Stimulated activated CD4-positive, alpha-beta T cell treated with anti-CD3 and anti-CD28 coated beads, Interleukin-12 subunit alpha, Interleukin-12 subunit beta, amount 100 ng/mL, for 24 hours (primary cell): ENCODE results near the gene CDON.

Experiments
- DNase-seq, 2 experiments: peaks; one replicate each; pipeline ENCODE4 v3.0.0-alpha.2; 2020; ENCODE audit warnings: low read depth in 2 of 2

The CDON gene

DNA sequence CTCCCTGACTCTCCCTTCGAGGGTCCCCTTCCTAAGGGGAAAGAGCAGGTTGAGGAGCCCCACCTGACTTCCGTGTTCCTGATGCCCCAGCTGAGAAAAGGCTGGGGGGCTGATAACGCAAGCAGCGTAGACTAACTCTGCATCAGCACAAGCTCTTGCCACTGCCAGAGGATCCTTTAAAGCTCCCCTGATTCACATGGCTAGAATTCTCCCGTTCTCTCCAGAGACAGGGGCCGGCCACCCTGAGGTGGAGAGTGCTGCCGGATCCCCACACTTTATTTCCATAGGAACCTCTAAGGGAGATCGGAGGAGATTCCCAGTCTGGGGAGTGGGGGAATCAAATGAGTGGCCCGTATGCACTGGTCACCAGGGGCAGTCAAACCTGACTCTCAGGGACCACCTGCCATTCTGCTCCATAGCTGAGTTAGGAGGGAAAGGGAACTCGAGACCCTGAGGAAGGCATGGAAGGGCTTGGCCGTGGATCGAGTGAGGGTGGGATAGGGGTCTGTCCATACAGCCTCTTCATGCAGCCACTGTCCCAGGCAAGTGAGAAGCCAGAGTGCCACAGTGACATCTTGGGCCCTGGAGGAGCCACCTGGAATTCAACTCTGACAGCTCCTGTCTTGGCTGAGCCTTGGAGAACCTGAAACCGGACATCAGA is 118.2 kb downstream of the CDON start:
- DNase-seq = no peak

DNA sequence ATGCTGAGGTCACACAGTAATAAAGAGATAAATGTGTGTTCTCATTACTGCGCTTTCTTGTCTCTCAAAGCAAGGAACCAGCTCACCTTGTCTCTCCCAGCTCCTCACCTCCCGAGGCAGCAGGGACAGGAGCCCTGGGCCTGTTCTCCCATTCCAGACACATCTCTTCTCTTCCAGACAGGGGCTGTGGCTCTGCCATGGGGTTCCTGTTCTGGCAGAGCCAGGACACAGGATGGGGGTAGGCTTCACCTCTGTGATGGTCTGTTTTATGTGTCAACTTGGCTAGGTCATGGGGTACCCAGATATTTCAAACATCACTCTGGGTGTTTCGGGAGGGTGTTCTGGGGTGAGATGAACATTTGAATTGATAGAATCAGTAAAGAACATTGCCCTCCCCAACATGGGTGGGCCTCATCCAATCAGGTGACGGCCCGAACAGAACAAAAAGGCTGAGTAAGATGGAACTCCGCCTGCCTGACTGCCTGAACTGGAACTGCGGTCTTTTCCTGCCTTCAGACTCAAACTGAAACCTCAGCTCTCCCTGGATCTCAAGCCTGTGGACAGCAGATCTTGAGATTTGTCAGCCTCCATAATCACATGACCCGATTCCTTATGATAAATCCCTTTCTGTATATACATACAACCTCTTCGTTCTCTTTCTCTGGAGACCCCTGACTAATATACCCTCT is 118.9 kb downstream of the CDON start:
- DNase-seq = no peak

GRCh38 chr11:125942771-125943428 is 119.8 kb downstream of the CDON start:
- DNase-seq = no peak

DNA sequence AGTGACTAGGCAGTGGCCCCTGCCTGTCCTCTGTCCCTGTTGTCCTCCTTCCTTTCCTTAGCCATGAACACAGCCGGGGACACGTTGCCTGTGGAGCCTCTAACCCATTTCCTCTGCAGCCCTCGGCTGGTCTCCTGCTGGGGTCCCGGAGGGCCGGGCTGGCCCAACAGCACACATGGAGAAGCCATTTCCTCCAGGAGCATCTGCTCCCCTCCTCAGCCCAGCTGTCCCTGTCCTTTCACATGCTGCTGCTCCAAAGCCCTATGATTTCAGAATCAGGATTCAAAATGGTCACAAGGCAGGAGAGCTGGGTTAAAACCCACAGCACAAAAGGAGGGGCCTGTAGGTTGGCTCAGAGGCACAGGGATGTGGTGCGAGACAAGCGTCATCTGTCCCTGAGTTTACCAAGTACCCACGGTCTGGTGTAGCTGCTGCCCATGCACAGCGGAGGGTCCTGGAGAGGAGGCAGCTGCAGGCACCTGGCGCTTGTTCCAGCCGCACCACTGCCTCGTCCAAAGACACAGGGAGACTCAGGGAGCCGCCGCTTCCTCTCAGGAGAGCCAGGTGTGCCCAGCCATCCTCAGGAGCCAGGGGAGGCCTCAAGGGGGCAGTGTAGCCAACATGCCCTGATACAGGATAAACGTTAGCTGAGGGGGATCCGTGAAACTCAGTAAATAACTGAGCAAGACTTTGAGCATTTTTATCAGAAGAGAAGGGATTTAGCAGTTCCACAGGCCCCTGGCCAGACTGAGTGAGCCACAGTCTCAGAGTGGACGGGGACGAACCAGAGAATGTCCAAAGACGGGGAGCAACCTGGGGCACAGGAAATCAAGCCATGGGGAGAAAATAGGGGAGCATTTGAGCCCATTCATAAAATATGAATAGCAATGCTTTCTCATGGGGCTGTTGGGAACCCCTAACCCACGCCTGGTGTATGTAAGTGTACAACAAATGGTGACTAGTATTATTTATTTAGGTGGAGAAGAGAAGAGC is 120.8 kb downstream of the CDON start:
- peak; percentile 15 to 55 for DNase-seq

DNA sequence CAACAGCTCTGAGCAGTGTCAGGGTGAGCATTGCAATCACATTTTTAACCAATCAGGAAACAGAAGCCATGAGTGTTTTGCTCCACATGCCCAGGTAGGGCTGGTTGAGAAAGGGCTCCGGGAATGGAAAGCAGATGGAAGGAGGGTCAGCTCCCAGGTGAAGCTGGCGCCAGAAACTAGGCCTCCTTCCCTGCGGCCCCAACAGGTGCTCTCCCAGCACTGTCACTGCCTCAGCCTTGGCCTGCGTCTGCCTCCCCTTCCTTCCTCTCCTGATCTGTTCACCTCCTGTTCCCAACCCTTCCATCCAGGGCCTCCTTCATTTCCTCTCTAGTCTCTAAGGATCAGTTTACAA is 121.4 kb downstream of the CDON start:
- no peak for DNase-seq

- no peak for DNase-seq
Measured at GRCh38 chr11:125940145-125940544, 122.5 kb downstream of the CDON start.

DNA sequence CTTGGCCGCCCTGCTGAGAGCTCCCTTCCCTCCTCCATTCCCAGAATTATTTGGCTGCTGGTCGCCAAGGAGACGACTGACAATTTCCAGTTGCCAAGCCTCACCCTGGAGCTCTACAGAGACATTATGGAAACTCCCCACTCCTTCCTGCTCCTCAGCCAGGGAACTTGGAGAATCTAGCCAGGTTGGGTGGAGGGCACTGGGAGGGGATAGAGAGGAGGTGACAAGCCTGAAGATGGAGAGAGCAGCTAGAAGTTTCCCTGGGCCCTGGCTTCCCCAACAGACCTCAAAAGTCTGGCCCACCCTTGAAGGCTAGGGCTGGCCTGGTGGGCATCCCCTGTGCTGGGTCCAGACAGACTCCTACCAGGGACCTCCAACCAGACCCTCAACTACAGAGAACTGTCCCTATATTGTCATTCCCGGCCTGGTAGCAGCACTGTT is 123.6 kb downstream of the CDON start:
- DNase-seq = no peak

DNA sequence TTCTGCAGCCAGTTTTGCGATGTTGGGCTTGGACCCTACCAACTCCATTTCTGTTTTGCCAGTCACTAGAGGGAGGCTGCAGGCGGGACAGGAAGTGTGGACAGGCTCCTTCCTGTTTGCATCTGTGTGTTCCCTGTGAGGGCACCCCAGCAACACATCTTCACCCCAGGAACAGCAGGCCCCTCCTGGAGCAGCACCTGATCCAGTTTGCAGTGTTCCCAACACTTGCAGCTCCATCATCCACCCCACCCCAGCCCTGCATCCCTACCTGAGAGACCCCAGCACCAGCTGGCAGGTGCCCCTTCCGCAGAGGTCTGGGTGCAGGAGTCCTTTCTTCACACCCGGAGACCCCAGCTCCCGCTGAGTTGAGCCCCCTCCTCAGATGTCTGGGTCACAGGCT is 124.2 kb downstream of the CDON start:
- no peak for DNase-seq

GRCh38 chr11:125935618-125936199 is 127.0 kb downstream of the CDON start:
- DNase-seq = no peak

- no peak for DNase-seq
Measured at GRCh38 chr11:125935056-125935455, 127.6 kb downstream of the CDON start.

- no peak for DNase-seq
Measured at GRCh38 chr11:125934473-125934872, 128.2 kb downstream of the CDON start.

GRCh38 chr11:125933030-125933813 is 129.4 kb downstream of the CDON start:
- DNase-seq = no peak

DNA sequence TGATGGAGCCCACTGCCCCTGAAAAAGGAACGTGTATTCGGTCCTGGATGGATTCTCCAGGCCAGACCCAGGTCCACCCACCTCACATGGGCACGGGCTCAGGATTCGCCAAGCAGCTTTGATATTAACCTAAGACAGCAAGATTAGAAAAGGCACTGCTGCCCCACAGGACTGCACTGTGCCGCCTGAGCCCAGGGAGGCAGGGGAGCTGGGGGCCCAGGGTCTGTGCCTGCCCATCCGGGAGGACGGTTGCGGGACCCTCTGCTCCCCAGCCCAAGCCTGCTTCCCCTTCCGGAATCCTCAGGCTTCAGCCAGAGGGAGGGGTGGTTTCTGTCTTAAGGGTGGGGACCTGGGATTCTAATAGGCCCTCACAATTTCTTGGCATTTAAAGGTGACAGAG is 130.4 kb downstream of the CDON start:
- no peak for DNase-seq

- no peak for DNase-seq
Measured at GRCh38 chr11:125931668-125932067, 131.0 kb downstream of the CDON start.

GRCh38 chr11:125931116-125931515 is 131.6 kb downstream of the CDON start:
- no peak for DNase-seq

GRCh38 chr11:125930076-125930450 is 132.6 kb downstream of the CDON start:
- no peak for DNase-seq

DNA sequence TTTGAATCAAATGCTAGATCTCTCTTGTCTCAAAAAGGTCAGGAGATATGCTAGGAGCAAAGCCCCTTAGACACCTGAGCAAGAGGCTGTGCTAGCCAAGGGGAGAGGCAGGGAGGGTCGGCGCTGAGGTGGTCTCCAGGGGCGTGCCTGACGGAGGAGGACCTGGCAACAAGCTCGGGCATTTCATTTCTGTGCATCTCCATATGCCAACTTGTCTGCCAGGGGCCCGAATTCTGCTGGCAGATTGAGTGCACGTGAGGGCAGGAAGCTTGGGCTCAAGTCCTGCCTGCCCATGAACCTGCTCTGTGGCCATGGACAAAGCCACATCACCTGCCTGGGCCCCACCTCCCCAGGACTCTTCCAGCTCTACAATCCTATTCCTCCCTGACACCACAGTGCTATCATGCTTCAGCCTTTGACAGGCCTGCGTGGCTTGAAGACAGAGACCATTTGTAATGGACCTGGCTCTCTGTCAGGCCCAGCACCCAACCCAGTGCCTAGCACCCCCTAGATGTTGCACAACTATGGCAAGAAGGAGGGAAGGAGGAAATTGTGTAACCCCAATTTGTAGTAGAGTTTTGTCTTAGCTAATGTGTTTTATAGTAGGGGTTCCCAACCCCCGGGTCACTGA is 133.1 kb downstream of the CDON start:
- DNase-seq = no peak

GRCh38 chr11:125926682-125927081 is 136.0 kb downstream of the CDON start:
- no peak for DNase-seq

GRCh38 chr11:125925804-125926203 is 136.9 kb downstream of the CDON start:
- no peak for DNase-seq

- DNase-seq = no peak
Measured at GRCh38 chr11:125925247-125925740, 137.4 kb downstream of the CDON start.
